HG03442 (cell line): ENCODE results near the gene EFNB2.

Source experiments
- ATAC-seq: cut with Tn5 transposase; IDR thresholded peaks from one replicate; pipeline ENCODE4 v1.9.1; 2021; ENCODE audit warnings: mild to moderate bottlenecking, moderate library complexity; ENCODE audit not compliant: unreplicated experiment

EFNB2 gene

DNA sequence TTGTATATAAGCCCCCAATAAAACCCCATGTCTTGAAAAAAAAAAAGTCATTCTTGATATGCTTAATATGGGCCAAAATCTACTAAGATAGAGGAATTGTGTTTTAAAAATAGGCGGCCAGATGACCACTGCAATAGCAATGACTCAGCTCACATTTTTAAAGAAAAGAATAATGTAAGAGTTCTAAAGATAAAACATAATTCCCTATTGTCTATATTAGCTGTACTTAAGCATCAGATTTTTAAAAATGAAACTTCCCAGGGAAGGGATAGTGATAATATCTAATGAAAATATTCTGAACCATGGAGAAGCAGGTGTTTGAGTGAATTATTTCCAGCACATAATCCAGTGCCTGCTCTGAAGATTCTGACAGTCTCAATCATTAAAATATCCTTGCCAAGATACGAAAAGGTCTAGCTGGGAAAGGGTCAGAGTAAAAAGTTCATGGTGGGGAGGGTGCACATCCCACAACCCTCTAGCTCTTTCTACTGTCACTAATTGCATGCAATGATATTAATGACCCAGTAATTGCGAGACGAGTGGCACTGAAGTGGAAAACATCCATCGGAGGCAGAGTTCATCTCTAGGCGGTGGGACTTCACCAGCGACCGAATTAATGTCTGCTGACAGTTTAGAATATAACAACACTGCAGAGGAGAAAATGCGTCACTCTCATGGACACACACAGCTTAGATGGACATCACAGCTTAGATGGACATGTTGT is 31.6 kb downstream of the EFNB2 start:
- no peak for ATAC-seq

DNA sequence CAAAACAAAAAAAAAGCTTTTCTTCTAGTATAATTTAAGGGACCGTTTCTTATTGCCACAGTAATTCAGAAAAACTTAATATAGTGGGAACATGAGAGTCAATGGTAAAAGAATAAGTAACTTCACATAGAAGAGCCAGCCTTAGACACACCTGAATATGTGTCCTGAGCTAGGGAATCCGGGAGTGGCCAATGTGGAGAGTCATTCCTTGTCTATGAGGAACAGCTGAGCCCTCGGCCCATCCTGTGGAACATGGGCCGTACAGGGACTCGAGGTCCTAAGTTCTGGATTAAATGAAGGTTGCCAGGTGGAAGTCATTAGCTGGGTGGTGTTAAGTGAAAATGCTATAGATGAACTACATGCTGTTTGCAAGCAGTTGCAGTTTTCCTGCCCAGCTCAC is 32.2 kb downstream of the EFNB2 start:
- no peak for ATAC-seq

DNA sequence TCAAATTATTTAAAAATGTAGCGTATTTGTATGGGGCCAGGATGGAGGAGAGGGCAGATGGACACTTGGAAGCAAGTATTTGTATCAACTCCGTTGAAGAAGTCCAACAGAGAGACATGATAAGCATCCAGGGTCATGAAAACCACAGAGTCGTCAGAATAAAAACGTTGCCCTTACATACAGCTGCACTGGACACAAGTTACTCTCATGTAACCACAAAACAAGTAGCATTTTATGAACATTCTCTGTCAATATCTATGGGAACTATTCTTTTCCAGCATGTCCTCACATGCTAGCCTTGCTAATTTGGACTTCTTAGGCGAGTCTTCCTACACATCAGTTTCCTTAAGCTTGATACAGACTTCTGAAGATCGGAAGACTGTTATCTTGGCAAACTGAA is 35.0 kb downstream of the EFNB2 start:
- ATAC-seq, result no peak

DNA sequence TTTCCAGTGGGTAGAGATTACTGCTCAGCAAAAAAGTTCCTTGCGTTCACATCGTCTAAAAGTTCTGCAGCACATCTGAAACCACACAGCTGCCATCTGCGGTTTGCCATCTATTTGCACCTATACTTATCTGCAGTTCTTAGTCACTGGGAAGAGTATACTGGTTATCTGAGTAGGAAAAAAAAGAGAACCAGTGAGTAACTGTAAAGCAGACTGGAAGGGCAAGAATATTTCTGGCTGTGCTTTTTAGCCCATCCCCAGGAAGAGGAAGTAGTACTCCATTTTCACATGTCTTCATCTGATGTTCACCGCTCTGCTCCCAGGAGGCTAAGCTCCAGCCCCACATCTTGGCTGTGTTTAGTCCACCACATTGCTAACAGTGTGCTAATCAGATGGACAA is 35.6 kb downstream of the EFNB2 start:
- peak; percentile 59 for ATAC-seq

DNA sequence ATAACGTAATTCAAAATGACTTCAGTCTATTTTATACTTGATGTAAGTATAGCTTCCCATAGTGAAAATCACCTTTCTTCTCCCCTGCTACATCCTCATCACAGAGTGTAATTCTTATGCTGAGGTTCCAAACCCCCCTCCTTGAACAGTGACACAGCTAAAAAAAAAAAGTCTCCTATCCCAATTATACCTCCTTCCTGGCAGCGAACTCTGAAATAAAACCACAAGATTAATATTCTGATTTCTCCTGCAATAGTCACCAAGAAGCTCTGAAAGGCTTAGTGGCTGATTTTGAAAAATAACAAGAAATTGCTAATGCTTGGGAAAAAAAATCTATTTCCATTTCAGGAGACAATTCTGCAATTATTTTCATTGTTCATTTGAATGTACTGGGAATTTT is 36.3 kb downstream of the EFNB2 start:
- ATAC-seq, result no peak

DNA sequence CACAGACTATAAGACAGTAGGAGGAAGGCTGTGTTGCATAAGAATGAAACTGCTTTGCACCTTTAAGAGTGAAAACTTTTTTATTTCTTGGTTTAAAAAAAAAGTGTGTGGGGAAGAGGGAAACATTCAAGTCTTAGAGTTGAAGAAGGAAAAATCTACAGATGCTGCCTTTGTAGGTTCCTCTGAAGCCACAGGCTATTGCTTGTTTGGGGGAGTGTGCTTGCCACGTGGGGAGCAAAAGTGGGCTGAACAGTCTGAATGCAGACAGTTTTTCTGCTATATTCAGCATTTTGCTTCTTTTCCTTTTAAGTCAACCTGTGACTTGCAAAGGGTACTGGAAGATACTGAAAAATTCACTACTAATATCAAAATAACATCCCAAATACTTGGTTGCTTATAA is 36.9 kb downstream of the EFNB2 start:
- no peak for ATAC-seq

DNA sequence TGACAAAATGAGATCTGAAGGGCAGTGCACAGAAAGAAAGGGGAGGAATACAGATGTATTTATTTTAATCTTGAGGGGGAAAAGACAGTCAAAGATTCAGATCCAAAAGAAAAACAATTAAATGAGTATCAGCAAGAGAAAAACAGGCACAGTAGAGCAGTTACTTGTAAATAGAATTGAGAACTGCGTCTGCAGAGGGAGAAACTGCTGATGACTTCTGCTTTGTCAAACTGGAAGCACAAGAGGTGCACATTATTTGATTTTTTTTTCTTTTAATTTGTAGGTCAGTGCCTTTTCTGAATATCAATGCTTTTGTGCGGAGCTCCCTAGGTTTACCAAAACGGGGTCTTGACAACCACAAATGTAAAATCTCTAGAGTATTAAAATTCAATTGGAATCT is 37.3 kb downstream of the EFNB2 start:
- ATAC-seq, result no peak

DNA sequence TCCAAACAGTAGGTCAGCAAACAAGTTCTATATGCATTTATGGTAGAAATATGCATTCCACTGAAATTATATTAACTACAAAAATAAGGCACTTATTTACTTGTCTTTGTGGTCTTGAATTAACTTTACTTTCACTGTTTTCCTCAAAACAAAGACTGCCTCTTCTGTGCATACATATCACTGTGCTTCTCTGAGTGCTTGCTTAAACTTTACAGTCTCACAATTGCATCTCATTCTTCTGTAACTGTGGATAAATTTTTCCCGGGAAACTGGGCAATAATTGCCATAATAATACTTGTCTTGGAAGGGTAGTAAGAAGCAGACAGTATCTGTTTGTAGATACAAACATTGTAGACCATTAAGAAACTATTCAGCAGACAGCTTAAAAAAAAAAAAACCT is 38.4 kb downstream of the EFNB2 start:
- ATAC-seq, result no peak

DNA sequence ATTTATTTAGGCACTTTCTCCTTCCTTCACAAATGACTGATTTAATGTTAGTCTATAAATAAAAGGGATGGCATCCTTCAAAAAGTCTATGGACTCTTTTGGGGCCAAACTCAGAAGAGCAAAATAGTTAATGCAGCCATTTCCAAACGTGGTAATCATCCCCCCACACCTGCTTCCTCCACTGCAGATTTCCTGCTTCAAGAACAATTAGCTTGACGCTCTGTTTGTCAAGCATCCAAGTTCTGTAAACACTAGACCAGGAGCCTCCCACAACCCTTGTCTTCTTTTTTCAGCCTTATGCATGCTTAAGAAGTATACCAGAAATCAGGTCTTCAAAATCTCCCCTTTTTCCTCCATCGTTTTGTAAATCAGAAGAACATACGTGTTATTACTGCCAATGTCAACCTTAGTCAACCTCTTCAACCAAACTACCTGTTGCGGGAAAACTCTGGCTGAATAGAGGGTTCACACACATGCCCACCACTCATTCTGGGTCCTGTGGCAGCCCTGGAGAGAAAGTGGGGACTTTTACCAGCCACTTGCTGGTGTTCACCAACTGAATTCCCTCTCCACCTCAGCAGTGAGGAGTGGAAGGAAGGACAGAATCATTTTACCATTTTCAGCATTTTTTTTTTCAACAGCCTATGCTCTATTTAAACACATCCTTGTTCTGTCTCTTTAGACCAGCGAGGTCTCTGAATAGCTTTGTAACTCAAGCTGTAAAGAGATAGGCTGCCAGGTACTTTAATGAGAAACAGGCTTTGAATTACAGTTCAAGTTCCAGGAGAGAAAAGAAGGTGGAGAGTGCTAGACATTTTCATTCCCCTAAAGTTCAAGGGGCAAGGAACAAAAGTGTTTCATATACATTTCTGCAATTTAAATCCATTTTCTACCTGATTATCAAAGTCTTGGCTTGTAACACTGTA is 39.1 kb downstream of the EFNB2 start:
- ATAC-seq, result no peak

DNA sequence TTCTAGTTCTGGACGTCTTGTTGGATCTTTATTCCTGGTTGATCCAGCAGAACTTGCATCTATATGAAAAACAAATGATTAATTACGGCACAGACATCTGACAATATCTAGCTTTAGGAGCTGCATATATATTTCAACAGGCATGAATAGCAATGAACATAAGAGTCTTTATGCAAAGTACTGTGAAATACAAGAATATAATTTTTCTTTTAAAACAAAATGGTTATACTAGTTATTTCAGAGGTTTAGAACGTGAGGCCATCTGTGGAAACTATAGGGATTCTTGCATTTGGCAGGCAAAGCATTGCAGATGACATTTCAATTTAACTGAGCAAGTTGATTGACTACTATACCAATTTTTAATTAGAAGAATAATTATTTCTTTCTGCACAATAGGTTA is 40.5 kb downstream of the EFNB2 start:
- no peak for ATAC-seq

DNA sequence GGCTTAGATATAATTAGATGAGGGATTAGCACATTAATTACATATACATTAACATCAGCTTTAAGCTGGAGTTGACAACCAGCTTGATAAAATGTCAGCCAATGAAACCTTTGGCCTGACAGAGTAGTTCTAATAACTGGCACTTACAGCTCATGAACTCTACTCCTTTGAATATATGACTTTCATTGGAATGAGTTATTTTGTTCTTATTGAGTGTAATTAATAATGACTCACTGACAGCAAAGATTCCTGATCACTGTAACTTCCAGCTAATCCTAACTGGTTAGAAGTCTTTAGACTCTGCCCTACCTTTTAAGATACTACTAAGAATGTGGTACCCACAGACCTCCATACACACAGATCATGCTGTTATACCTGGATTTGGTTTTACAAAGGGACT is 41.0 kb downstream of the EFNB2 start:
- ATAC-seq, result no peak

DNA sequence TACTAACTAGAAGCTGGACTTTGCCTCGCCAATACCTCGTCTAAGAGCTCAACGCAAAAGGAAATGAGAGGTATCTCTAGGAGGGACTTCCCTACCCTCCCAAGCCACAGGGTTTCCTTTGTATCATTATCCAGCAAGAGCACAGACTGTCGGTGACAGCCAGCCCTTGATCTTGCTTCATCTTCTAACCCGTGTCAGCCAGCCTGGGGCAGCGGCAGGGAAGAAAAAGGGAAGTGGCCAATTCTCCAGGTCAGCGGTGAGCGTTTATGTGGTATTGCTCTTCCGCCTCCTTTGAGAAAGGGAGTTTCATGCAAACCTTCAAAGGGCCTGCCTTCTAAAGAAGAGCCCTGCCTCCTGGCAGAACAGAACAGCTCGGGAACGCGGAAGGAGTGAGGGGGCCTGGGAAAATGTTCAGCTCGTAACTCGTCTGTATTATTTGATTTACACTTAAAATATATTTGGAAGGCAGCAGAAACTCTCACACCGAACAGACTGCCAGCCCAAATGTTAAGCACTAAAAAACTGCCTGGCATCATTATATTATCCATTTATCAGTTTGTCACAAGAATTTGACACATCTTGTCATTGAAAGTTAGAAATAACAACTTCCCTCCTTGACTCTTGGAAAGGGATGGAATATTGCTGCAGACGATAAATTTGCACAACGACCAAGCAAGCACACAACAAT is 41.8 kb downstream of the EFNB2 start:
- ATAC-seq, result peak; percentile 85

DNA sequence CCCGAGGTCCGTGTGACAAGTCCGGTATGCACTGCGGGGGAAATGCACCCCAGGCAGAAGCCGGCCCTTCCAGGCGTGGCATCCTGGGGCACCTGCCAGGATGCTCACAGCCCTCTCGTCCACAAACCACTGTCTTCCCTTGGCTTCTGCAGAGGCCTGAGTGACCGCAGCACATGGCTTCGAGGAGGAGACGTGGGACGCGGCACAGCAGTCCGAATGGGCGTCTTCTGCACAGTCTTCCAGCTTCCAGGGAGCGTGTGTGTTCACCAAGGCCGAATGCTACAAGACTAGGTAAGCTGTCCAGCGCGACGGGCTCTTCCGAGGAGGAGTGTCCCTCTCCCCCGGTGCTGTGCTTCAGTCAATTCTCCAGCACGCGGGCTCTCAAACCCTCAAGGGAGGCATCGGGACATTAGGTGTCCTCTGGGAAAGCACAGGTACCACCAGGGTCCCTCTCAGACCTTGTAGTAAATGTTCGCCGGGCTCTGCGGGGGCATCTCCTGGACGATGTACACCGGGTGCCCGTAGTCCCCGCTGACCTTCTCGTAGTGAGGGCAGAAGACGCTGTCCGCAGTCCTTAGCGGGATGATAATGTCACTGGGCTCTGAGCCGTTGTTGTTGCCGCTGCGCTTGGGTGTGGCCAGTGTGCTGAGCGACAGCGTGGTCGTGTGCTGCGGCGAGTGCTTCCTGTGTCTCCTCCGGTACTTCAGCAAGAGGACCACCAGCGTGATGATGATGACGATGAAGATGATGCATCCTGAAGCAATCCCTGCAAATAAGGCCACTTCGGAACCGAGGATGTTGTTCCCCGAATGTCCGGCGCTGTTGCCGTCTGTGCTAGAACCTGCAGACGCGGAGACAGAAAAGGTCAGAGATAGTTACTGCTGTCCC is 42.6 kb downstream of the EFNB2 start:
- no peak for ATAC-seq

DNA sequence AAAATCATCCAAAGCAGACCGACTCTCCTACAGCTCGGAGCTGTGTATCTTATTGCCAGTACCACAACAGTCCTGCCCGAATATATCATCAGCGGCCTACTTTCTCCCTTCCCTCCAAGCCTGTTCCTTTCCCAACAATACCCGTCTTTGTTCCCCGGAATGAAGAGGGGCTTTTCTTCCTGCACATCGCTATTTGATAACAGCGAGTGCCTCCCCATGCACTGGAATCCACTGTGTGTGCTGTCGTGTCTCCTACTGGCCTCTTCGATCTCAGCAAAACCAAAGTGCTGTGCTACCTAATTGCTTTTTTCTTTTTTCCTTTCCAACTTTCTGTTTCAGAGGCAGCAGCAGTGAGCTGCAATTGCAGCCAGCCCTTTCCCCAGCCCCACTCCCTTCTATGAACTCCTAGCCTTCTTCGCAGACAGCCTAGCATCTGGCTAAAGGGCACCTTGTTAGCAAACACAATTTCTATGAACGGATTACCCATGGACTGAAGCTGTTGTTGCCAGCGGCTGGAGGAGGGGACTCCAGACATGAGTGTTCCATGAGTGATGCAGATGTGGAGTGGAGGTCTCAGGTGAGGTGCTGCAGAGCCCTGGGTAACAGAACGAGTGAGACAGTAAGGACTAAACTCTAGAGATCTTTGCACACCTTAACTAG is 43.4 kb downstream of the EFNB2 start:
- no peak for ATAC-seq

DNA sequence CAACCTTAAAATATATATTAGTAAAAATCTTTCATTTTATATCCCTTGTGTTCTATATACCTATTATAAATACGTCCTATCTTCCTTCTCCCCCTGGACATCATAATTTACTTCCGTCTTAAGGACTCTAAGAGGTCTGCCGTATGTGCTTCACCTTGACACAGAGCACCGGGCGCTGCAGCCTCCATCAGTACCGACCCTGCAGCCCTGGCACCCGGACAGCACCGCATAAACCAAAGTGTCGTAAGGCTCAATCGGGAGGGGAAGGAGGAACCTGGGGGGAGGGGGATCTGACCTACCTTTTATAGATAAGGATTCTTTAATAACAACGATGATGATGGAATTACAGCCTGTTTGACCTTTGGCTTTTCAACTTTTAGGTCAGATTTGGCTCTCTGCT is 44.0 kb downstream of the EFNB2 start:
- ATAC-seq, result no peak

DNA sequence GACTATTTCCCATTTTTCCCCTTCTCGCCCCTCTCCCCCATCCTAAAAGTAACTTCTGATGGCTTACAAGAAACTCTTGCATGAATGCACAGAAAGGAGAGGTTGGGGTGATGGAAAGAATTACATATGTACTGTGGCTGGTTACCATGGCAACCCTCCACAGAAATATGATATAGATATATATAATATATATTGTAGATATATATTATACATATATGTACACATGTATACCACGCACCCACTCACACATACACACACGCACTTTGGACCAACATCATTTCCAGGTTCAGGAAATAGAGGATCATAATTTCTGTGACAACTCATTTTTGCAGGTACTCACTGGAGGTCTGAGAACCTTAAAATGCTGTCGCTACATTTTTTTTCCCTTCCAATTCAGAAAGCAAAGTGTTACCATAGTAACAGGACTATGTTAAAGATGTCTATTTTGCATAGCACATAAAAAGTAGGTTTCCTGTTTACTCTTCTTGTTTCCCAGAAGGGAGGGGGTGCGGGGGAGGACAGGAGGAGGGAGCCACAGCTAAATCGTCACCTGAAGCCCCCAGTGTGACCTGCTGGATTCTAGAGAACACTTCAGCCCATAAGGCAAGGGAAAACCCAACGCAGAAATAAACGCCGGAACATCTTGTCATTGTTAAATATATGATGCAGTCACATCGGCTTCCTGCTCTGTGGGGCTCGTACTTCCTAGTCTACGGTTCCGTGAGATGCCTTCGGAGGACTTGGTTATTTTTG is 44.7 kb downstream of the EFNB2 start:
- ATAC-seq, result no peak

DNA sequence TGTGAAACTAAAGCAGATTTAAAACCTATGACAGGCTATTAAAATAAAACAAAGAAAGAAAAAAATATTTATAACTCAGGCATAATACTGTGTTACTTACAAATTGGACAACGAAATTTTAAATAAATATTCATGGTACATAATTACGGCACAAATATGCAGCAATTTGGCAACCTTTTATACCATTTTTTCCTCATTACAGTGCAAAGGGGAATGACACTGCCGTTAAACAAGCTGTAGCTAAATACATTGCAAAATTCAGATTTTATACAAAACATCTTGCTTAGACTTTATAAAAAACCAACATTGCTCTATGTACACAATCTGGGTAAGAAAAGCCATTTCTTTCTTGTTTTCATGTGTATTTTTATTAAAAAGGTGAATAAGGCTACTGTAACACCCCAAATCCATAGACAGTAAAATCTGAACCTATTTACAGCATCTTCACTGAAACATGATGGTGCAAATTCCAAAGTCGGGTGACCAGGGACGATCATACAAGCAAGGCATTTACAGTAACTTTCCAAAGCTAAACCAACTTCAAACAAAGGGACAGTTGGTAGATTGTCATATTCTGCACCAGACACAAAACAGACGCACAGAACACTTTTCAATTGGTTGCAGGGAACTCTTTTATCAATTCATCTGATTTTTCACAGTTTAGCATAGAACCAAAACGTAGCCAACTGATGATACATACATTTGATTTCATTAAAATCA is 45.5 kb downstream of the EFNB2 start:
- ATAC-seq, result no peak

DNA sequence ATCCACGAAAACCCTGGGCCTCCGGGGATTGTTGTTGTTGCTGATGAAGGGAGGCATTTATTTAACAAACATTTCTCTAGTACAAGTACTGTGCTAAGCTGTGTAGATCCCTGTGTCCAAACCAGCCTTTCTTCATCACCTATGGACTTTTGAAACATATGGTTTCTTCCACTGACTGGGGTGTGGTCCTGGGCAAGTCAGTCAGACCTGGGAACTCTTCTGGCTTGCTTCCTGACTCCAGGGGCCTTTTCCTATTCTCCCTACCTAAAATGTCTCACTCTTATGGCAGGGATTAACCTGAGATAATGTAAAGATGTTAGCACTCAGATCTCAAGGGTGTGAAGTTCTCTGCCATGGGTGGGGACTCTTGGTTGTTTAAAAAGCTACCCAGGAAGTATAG is 46.8 kb downstream of the EFNB2 start:
- ATAC-seq, result no peak

DNA sequence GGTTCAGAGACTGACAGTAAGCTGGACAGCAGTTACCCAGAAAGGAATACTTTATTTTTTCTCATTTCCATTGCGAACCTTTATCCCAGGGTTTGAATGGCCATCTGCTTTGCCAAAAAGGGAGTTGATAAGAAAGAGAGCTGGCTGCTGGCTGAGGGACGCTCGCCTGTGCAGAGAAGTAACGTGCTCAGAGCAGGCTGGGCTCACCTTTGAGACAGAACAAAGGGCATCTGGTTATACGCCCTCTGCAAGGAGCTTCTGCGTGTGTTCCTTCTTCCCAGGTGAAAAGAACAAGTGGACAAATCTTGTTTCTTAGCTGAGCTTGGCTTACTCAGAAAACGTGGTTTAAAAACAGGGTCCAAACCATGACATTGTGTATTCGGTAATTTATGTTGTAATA is 47.4 kb downstream of the EFNB2 start:
- no peak for ATAC-seq
